OCI-LY1 (cell line): ENCODE measurements around the gene ANKRD7.

Experiments
- H2AFZ ChIP-seq: fragments of 200-600 bp; sonication (generic), shearing (Covaris generic); 2 replicates; pipeline ENCODE4 v1.6.0; 2014; ENCODE audit warnings: antibody characterized with exemption, mild to moderate bottlenecking, low read length
- H3F3A ChIP-seq: fragments of 200-600 bp; sonication (generic), shearing (Covaris generic); 2 replicates; pipeline ENCODE4 v1.6.0; 2014; ENCODE audit warnings: mild to moderate bottlenecking, antibody characterized with exemption, low read length, moderate library complexity; ENCODE audit not compliant: insufficient read depth
- H3K27ac ChIP-seq: fragments of 200-600 bp; sonication (generic); 2 replicates; pipeline ENCODE4 v1.5.1; 2014; ENCODE audit warnings: low read length, mixed run types, mild to moderate bottlenecking, low read depth; ENCODE audit not compliant: poor library complexity, severe bottlenecking
- H3K27me3 ChIP-seq: fragments of 200-600 bp; sonication (generic); 2 replicates; pipeline ENCODE4 v1.6.0; 2014; ENCODE audit warnings: antibody characterized with exemption, mild to moderate bottlenecking, low read length, moderate library complexity; ENCODE audit not compliant: insufficient read depth
- H3K36me3 ChIP-seq: fragments of 200-600 bp; sonication (generic); 2 replicates; pipeline ENCODE4 v1.6.1; 2014; ENCODE audit warnings: mild to moderate bottlenecking, antibody characterized with exemption, low read length, moderate library complexity, mixed read lengths; ENCODE audit not compliant: insufficient read depth
- H3K4me1 ChIP-seq: fragments of 200-600 bp; sonication (generic); 2 replicates; pipeline ENCODE4 v1.5.1; 2014; ENCODE audit warnings: mild to moderate bottlenecking, low read length, moderate library complexity; ENCODE audit not compliant: insufficient read depth, severe bottlenecking
- H3K4me2 ChIP-seq: fragments of 200-600 bp; sonication (generic), shearing (Covaris generic); 2 replicates; pipeline ENCODE4 v1.6.1; 2014; ENCODE audit warnings: low read length
- H3K4me3 ChIP-seq: fragments of 200-600 bp; sonication (generic); 2 replicates; pipeline ENCODE4 v1.5.1; 2014; ENCODE audit warnings: low read length, low read depth, mild to moderate bottlenecking, mixed read lengths; ENCODE audit not compliant: poor library complexity, severe bottlenecking
- H3K79me2 ChIP-seq: fragments of 200-600 bp; shearing (Covaris generic); 2 replicates; pipeline ENCODE4 v1.6.1; 2016; ENCODE audit warnings: mixed run types, low read length, mixed read lengths; ENCODE audit not compliant: insufficient read depth
- H3K9ac ChIP-seq: fragments of 200-600 bp; sonication (generic), shearing (Covaris generic); 2 replicates; pipeline ENCODE4 v1.6.1; 2014; ENCODE audit warnings: mild to moderate bottlenecking, low read length, mixed read lengths
- H3K9me2 ChIP-seq: fragments of 200-600 bp; sonication (generic), shearing (Covaris generic); 2 replicates; pipeline ENCODE4 v1.6.1; 2014; ENCODE audit warnings: low read depth, mild to moderate bottlenecking, low read length, mixed read lengths
- H3K9me3 ChIP-seq: fragments of 200-600 bp; shearing (Covaris generic); 2 replicates; pipeline ENCODE4 v1.6.1; 2014; ENCODE audit warnings: low read length, mixed read lengths
- H4K20me1 ChIP-seq: fragments of 200-600 bp; sonication (generic), shearing (Covaris generic); 2 replicates; pipeline ENCODE4 v1.6.0; 2016; ENCODE audit warnings: mild to moderate bottlenecking, low read length; ENCODE audit not compliant: insufficient read depth
- EZH2 ChIP-seq: fragments of 200-600 bp; sonication (generic), shearing (Covaris generic); IDR thresholded peaks from 2 replicates; pipeline ENCODE4 v1.8.0; 2017; ENCODE audit warnings: borderline replicate concordance, mixed run types, mild to moderate bottlenecking, antibody characterized with exemption, low read length, moderate library complexity, mixed read lengths
- TF ChIP-seq, protein P1 (sequence below): fragments of 200-600 bp; sonication (generic), shearing (Covaris generic); IDR thresholded peaks from 2 replicates; pipeline ENCODE4 v1.5.1; 2017; ENCODE audit warnings: mild to moderate bottlenecking, antibody characterized with exemption, low read length, moderate library complexity, mixed read lengths

ANKRD7 gene

DNA sequence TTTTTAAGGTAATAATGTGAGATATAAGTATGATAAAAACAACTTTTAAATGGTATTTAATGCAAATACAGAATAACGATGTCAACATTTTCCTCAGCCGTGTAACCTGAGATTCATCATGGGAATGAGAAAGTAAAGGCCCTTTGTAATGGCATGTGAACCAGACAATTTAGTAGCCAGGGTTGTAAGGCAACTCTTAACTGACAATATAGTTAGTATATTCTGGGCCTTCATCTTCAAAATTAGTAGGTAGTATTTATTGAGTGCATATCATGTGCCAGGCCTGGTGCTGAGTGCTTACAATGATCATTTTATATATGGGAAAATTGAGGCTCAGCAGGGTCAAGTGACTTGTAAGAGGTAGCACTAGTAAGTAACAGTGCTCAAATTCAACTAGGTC is 29.9 kb upstream of the ANKRD7 start:
- Histone ChIP-seq H4K20me1 (no peaks in the 10 kb centered on the region), H3K36me3 (peaks cover 38% of the 10 kb centered on the region), H3K4me2 (no peak overlapping the region), H3K79me2 (no peaks in the 10 kb centered on the region), H3K9me3 (no peaks in the 10 kb centered on the region), H3K27me3 (no peaks in the 10 kb centered on the region), H3K4me1 (no peaks in the 10 kb centered on the region), H2AFZ (no peak overlapping the region), H3F3A (0 out of 2 replicates have a peak, but pooled peaks cover 14% of the 10 kb centered on the region), H3K27ac (no peak overlapping the region), H3K4me3 (no peak overlapping the region), H3K9ac (no peak overlapping the region), H3K9me2 (no peaks in the 10 kb centered on the region)
- TF ChIP-seq, protein P1, sequence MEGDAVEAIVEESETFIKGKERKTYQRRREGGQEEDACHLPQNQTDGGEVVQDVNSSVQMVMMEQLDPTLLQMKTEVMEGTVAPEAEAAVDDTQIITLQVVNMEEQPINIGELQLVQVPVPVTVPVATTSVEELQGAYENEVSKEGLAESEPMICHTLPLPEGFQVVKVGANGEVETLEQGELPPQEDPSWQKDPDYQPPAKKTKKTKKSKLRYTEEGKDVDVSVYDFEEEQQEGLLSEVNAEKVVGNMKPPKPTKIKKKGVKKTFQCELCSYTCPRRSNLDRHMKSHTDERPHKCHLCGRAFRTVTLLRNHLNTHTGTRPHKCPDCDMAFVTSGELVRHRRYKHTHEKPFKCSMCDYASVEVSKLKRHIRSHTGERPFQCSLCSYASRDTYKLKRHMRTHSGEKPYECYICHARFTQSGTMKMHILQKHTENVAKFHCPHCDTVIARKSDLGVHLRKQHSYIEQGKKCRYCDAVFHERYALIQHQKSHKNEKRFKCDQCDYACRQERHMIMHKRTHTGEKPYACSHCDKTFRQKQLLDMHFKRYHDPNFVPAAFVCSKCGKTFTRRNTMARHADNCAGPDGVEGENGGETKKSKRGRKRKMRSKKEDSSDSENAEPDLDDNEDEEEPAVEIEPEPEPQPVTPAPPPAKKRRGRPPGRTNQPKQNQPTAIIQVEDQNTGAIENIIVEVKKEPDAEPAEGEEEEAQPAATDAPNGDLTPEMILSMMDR = no peak
- no peak for TF ChIP-seq EZH2

DNA sequence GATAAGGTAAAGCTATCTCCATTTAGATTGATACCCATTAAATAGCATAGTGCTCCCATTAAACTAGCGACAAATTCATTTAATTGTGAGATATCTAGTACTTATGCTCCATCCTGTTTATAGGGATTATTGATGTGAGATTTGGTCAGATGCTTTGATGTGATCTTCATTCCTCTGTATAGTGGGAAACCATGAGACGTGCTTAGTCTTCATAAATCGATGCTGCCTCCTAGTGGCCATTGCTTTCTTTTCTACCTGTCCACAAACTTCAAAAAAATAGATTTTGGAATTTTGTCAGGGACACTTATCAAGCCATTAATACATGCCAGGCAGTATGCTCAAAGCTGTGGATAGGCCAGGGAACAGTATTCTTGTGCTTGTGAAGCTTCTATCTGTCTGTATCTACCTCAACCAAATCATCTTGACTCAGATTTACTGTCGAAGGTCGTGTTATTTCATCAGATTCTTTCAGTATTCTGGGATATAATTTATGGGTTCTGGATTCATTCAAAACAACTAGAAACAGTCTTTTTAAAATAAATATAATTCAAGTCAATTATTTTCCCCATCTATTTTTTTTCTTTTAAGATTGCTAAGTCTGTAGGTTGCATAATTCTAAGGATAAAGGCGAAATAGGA is 28.5 kb upstream of the ANKRD7 start:
- Histone ChIP-seq H4K20me1 (no peaks in the 10 kb centered on the region), H3K27ac (no peak overlapping the region), H3K4me2 (no peak overlapping the region), H3K4me3 (no peak overlapping the region), H3K9me3 (no peaks in the 10 kb centered on the region), H3K9ac (no peak overlapping the region), H3K79me2 (no peaks in the 10 kb centered on the region), H3K36me3 (peaks cover 25% of the 10 kb centered on the region), H3K27me3 (no peaks in the 10 kb centered on the region), H2AFZ (no peak overlapping the region), H3K4me1 (no peaks in the 10 kb centered on the region), H3F3A (0 out of 2 replicates have a peak, but pooled peaks cover 14% of the 10 kb centered on the region), H3K9me2 (no peaks in the 10 kb centered on the region)
- TF ChIP-seq EZH2 = no peak
- TF ChIP-seq, protein P1 = peak; percentile 98

DNA sequence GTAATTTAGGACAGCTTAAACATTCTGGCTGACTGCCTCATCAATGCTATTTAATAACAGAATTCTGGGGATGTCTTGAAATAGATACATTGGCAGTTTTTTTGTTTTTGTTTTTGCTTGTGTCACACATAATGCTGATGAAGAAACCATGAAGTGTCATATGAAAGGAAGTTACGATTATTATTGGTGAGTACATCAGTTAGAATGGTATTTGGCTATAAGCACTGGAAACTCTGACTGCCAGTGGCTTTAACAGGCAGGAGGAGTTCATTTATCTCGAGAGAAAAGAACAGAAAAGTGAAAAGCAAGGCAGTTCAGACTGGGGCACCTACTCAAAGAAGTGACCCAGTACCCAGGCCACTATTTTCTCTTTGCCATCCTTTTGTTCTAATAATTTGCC is 22.4 kb upstream of the ANKRD7 start:
- Histone ChIP-seq H3K9ac (no peak overlapping the region), H3F3A (no peaks in the 10 kb centered on the region), H3K9me3 (no peaks in the 10 kb centered on the region), H3K36me3 (no peaks in the 10 kb centered on the region), H3K4me2 (no peak overlapping the region), H3K79me2 (no peaks in the 10 kb centered on the region), H3K9me2 (no peaks in the 10 kb centered on the region), H3K4me3 (no peak overlapping the region), H3K4me1 (no peaks in the 10 kb centered on the region), H3K27me3 (no peaks in the 10 kb centered on the region), H3K27ac (no peak overlapping the region), H4K20me1 (no peaks in the 10 kb centered on the region), H2AFZ (no peak overlapping the region)
- no peak for TF ChIP-seq EZH2
- TF ChIP-seq, protein P1 = no peak
